SK-N-SH treated with all-trans-retinoic acid at 6 μM for 48 hours (cell line): ENCODE measurements around the gene LORICRIN.

Experiments
- ATAC-seq: fragments of 200-7000 bp; cut with Tn5 transposase; 3 replicates; pipeline ENCODE4 v1.9.1; 2020; ENCODE audit warnings: mild to moderate bottlenecking, moderate library complexity
- ARNTL ChIP-seq: fragments of 450-650 bp; formaldehyde crosslinking; IDR thresholded peaks from 2 replicates; pipeline ENCODE4 v1.5.0; 2020; ENCODE audit warnings: low read depth, mild to moderate bottlenecking, moderate library complexity, borderline replicate concordance
- BACH2 ChIP-seq: fragments of 250-450 bp; sonication (Bioruptor Pico); IDR thresholded peaks from 2 replicates; pipeline ENCODE4 v1.9.0; 2021; ENCODE audit warnings: mild to moderate bottlenecking, borderline replicate concordance
- CSDC2 ChIP-seq: fragments of 250-450 bp; sonication (Bioruptor Pico); IDR thresholded peaks from 2 replicates; pipeline ENCODE4 v1.5.0; 2020; ENCODE audit warnings: mild to moderate bottlenecking, moderate library complexity
- CSRNP3 ChIP-seq: fragments of 250-450 bp; sonication (Bioruptor Pico); IDR thresholded peaks from 2 replicates; pipeline ENCODE4 v1.5.1; 2021; ENCODE audit warnings: mild to moderate bottlenecking, moderate library complexity
- ESRRG ChIP-seq: fragments of 250-450 bp; sonication (Bioruptor Pico); IDR thresholded peaks from 2 replicates; pipeline ENCODE4 v1.6.1; 2021; ENCODE audit warnings: mild to moderate bottlenecking
- GLIS3 ChIP-seq: fragments of 250-450 bp; sonication (Bioruptor Pico); IDR thresholded peaks from 2 replicates; pipeline ENCODE4 v1.5.0; 2020; ENCODE audit warnings: mild to moderate bottlenecking, moderate library complexity
- OSR1 ChIP-seq: fragments of 250-450 bp; sonication (Bioruptor Pico); IDR thresholded peaks from 2 replicates; pipeline ENCODE4 v1.8.0; 2022; ENCODE audit warnings: moderate library complexity, mild to moderate bottlenecking, inconsistent platforms
- PATZ1 ChIP-seq: fragments of 250-450 bp; sonication (Bioruptor Pico); IDR thresholded peaks from 2 replicates; pipeline ENCODE4 v1.8.0; 2020; ENCODE audit warnings: mild to moderate bottlenecking, moderate library complexity, borderline replicate concordance
- POU6F1 ChIP-seq: fragments of 250-450 bp; sonication (Bioruptor Pico); IDR thresholded peaks from 2 replicates; pipeline ENCODE4 v1.8.0; 2021; ENCODE audit warnings: low read depth, mild to moderate bottlenecking, moderate library complexity, borderline replicate concordance
- PPARA ChIP-seq: fragments of 250-450 bp; sonication (Bioruptor Pico); IDR thresholded peaks from 2 replicates; pipeline ENCODE4 v1.5.0; 2020; ENCODE audit warnings: mild to moderate bottlenecking, borderline replicate concordance
- RARB ChIP-seq: fragments of 250-450 bp; sonication (Bioruptor Pico); IDR thresholded peaks from 2 replicates; pipeline ENCODE4 v1.8.0; 2021; ENCODE audit warnings: mild to moderate bottlenecking, moderate library complexity
- SNAI2 ChIP-seq: fragments of 250-450 bp; sonication (Bioruptor Pico); IDR thresholded peaks from 2 replicates; pipeline ENCODE4 v1.5.0; 2020; ENCODE audit warnings: mild to moderate bottlenecking, moderate library complexity
- TCF4 ChIP-seq: fragments of 250-450 bp; sonication (Bioruptor Pico); IDR thresholded peaks from 2 replicates; pipeline ENCODE4 v1.8.0; 2021; ENCODE audit warnings: mild to moderate bottlenecking, moderate library complexity, borderline replicate concordance
- TOX ChIP-seq: fragments of 250-450 bp; sonication (Bioruptor Pico); IDR thresholded peaks from 2 replicates; pipeline ENCODE4 v1.8.0; 2021; ENCODE audit warnings: mild to moderate bottlenecking, moderate library complexity, borderline replicate concordance
- ZC3H10 ChIP-seq: fragments of 250-450 bp; sonication (Bioruptor Pico); IDR thresholded peaks from 2 replicates; pipeline ENCODE4 v1.5.1; 2021; ENCODE audit warnings: mild to moderate bottlenecking, moderate library complexity
- ZFP3 ChIP-seq: fragments of 250-450 bp; sonication (Bioruptor Pico); IDR thresholded peaks from 2 replicates; pipeline ENCODE4 v1.5.0; 2020; ENCODE audit warnings: mild to moderate bottlenecking, moderate library complexity
- ZFP30 ChIP-seq: fragments of 450-650 bp; formaldehyde crosslinking; IDR thresholded peaks from 2 replicates; pipeline ENCODE4 v1.5.0; 2022; ENCODE audit warnings: mild to moderate bottlenecking, moderate library complexity
- ZNF565 ChIP-seq: fragments of 450-650 bp; formaldehyde crosslinking; conservative IDR thresholded peaks from 2 replicates; pipeline ENCODE4 v1.5.0; 2020; ENCODE audit warnings: low read depth, mild to moderate bottlenecking, moderate library complexity
- ZNF70 ChIP-seq: fragments of 450-650 bp; formaldehyde crosslinking; IDR thresholded peaks from 2 replicates; pipeline ENCODE4 v1.5.0; 2020; ENCODE audit warnings: mild to moderate bottlenecking, moderate library complexity
- ZNF8 ChIP-seq: fragments of 450-650 bp; formaldehyde crosslinking; IDR thresholded peaks from 2 replicates; pipeline ENCODE4 v1.5.0; 2020; ENCODE audit warnings: mild to moderate bottlenecking, moderate library complexity
- TF ChIP-seq, protein P1 (sequence below): fragments of 250-450 bp; sonication (Bioruptor Pico); IDR thresholded peaks from 2 replicates; pipeline ENCODE4 v1.5.0; 2020; ENCODE audit warnings: mild to moderate bottlenecking, moderate library complexity

LORICRIN gene, protein sequence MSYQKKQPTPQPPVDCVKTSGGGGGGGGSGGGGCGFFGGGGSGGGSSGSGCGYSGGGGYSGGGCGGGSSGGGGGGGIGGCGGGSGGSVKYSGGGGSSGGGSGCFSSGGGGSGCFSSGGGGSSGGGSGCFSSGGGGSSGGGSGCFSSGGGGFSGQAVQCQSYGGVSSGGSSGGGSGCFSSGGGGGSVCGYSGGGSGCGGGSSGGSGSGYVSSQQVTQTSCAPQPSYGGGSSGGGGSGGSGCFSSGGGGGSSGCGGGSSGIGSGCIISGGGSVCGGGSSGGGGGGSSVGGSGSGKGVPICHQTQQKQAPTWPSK

DNA sequence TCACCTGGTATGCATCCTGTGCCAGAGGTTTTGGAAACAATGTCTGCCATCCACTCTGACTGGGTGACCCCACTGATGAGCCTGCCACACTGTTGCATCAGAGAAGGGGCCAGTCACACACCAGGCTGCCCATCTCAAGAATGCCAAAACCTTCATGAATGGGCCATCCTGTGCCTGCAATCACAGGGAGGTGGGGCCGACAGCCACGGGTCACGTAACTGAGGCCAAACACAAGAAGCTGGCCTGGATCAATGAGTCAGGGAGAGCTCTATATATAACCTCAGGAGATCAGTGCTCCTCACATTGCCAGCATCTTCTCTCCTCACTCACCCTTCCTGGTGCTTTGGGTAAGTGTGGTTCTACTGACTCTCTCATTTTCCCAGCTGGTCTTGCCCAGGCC lies at the start of gene LORICRIN:
Gene LORICRIN, plus strand, starts transcription at position 301 of the 400 bp plus-strand sequence. CDS start 1,263 bp downstream, outside the sequence.
- ATAC-seq: no peak
- TF ChIP-seq ZC3H10: no peak
- no peak for TF ChIP-seq ZNF8
- TF ChIP-seq ARNTL: no peak
- no peak for TF ChIP-seq SNAI2 (CRISPR knock-in tag)
- TF ChIP-seq PATZ1 (CRISPR knock-in tag): no peak
- no peak for TF ChIP-seq ZFP3 (CRISPR knock-in tag)
- no peak for TF ChIP-seq ZNF70 (CRISPR knock-in tag)
- TF ChIP-seq GLIS3: no peak
- no peak for TF ChIP-seq TCF4
- TF ChIP-seq BACH2 (CRISPR knock-in tag): no peak
- TF ChIP-seq ZFP30 (CRISPR knock-in tag): no peak
- TF ChIP-seq CSDC2 (CRISPR knock-in tag): no peak
- no peak for TF ChIP-seq ESRRG (CRISPR knock-in tag)
- TF ChIP-seq, all 23 proteins: peak for 0

DNA sequence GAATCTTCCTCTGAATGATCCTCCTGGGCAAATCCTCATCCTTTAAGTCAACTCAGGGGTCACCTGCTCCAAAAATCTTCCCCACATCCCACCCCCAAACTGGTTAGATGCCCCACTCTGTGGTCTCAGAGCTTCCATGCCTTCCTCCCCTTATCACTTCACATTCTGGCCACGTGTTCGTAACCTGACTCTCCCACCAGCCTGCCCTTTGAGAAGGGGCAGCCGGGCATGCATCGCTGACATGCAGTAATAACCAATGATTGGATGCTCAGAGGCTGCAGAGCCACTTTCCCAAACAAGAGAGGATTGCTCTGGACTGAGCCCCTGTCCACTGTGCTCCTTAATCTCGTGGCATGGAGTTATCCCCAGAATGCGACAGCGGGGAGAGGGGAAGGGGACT lies 49.3 kb upstream of the LORICRIN start:
- ATAC-seq: no peak
- TF ChIP-seq ZNF8 (no peak), CSDC2 (CRISPR knock-in tag) (no peak), GLIS3 (no peak), ZC3H10 (no peak), PPARA (CRISPR knock-in tag) (no peak), ARNTL (no peak)
- TF ChIP-seq, all 23 proteins: peak for 0

DNA sequence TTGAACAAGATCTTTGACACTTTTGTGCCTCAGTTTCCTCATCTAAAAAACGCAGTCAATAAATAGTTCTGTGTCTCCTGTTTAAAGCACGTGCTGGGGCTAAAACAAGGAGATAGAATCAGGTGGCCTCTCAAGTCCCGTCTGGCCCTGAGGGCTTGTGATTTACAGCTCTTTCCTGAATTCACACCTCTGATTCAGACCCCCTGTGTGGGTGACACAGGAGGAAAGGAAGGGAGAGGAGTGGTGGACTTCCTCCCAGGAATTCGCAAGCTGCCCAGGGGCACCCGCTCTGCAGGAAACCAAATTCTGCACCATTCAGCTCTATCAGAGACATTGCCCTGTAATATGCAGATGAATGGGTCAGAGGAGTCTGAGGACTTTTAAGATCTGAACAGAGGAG lies 47.3 kb upstream of the LORICRIN start:
- TF ChIP-seq PPARA (CRISPR knock-in tag) (no peak), TOX (no peak), SNAI2 (CRISPR knock-in tag) (no peak), TCF4 (no peak)
- ATAC-seq: no peak

GRCh38 chr1:153213519-153213918 lies 46.0 kb upstream of the LORICRIN start:
- no peak for TF ChIP-seq SNAI2 (CRISPR knock-in tag)
- TF ChIP-seq RARB: no peak
- no peak for TF ChIP-seq POU6F1
- TF ChIP-seq CSDC2 (CRISPR knock-in tag): no peak
- TF ChIP-seq CSRNP3 (CRISPR knock-in tag): no peak
- no peak for TF ChIP-seq ZNF70 (CRISPR knock-in tag)
- TF ChIP-seq TCF4: no peak
- no peak for TF ChIP-seq ZFP3 (CRISPR knock-in tag)

DNA sequence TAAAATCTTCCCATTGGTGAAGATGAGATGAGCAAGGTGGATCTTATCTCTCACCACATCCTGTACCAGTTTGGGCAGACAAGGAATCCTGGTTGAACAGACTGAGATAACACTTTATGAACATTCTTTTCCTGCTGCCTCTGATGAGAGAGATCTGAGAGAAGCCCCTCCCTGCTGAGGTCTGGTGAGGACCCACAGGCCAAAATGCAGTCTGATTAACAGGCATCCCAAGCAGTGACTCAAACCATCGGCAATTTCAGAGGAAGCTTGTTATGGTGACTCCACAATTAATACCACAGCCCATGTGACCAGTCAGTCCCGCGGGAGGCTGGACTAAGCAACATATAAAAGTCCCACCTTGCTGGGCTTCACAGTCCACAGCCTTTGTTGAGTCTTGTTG lies 42.3 kb upstream of the LORICRIN start, which contains the start of gene PRR9:
Gene PRR9, plus strand, starts transcription at position 373 of the 400 bp plus-strand sequence. CDS start 561 bp downstream, outside the sequence.
- ATAC-seq: no peak
- TF ChIP-seq ZFP3 (CRISPR knock-in tag) (no peak), ESRRG (CRISPR knock-in tag) (no peak), PPARA (CRISPR knock-in tag) (no peak), PATZ1 (CRISPR knock-in tag) (no peak), RARB (no peak), ZFP30 (CRISPR knock-in tag) (no peak), SNAI2 (CRISPR knock-in tag) (no peak), ZNF70 (CRISPR knock-in tag) (no peak), ZNF565 (CRISPR knock-in tag) (no peak), GLIS3 (no peak), TCF4 (no peak), BACH2 (CRISPR knock-in tag) (no peak), OSR1 (CRISPR knock-in tag) (no peak), TOX (no peak), CSRNP3 (CRISPR knock-in tag) (no peak)
- TF ChIP-seq, protein P1, sequence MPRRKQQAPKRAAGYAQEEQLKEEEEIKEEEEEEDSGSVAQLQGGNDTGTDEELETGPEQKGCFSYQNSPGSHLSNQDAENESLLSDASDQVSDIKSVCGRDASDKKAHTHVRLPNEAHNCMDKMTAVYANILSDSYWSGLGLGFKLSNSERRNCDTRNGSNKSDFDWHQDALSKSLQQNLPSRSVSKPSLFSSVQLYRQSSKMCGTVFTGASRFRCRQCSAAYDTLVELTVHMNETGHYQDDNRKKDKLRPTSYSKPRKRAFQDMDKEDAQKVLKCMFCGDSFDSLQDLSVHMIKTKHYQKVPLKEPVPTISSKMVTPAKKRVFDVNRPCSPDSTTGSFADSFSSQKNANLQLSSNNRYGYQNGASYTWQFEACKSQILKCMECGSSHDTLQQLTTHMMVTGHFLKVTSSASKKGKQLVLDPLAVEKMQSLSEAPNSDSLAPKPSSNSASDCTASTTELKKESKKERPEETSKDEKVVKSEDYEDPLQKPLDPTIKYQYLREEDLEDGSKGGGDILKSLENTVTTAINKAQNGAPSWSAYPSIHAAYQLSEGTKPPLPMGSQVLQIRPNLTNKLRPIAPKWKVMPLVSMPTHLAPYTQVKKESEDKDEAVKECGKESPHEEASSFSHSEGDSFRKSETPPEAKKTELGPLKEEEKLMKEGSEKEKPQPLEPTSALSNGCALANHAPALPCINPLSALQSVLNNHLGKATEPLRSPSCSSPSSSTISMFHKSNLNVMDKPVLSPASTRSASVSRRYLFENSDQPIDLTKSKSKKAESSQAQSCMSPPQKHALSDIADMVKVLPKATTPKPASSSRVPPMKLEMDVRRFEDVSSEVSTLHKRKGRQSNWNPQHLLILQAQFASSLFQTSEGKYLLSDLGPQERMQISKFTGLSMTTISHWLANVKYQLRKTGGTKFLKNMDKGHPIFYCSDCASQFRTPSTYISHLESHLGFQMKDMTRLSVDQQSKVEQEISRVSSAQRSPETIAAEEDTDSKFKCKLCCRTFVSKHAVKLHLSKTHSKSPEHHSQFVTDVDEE (CRISPR knock-in tag): no peak

More at GRCh38 chr1:153213519-153213918, 46.0 kb upstream of the LORICRIN start:
- no peak for ATAC-seq
